SKM-1 treated with dmso at 0.1 percent for 144 hours (cell line): ENCODE data around the gene TATDN2.

ENCODE experiments used
- DNase-seq: peaks from one replicate; lab custom pipeline; 2025; ENCODE audit not compliant: unreplicated experiment; lab: John Stamatoyannopoulos, UW

TATDN2 gene

GRCh38 chr3:10248184-10248983, at the start of gene TATDN2:
Gene TATDN2, plus strand, starts transcription at chr3:10248459. Its CDS starts 742 bp downstream, at chr3:10249201.
- DNase-seq, result peak; percentile 93

- peak; percentile 14 for DNase-seq
Measured at GRCh38 chr3:10198761-10199649, 49.3 kb upstream of the TATDN2 start.

GRCh38 chr3:10204921-10205320, 43.3 kb upstream of the TATDN2 start:
- no peak for DNase-seq

- no peak for DNase-seq
Measured at GRCh38 chr3:10205451-10206165, 42.7 kb upstream of the TATDN2 start.

- no peak for DNase-seq
Measured at GRCh38 chr3:10206166-10206511, 42.1 kb upstream of the TATDN2 start.

- DNase-seq, result no peak
Measured at GRCh38 chr3:10213156-10213792, 35.0 kb upstream of the TATDN2 start.

- no peak for DNase-seq
Measured at GRCh38 chr3:10215578-10216368, 32.5 kb upstream of the TATDN2 start.

- no peak for DNase-seq
Measured at GRCh38 chr3:10217359-10217758, 30.9 kb upstream of the TATDN2 start.

- DNase-seq, result no peak
Measured at GRCh38 chr3:10219737-10220136, 28.5 kb upstream of the TATDN2 start.

GRCh38 chr3:10223676-10224639, 24.3 kb upstream of the TATDN2 start:
- DNase-seq, result peak; percentile 94

- peak; percentile 82 for DNase-seq
Measured at GRCh38 chr3:10224794-10225665, 23.2 kb upstream of the TATDN2 start.

GRCh38 chr3:10226293-10226692, 22.0 kb upstream of the TATDN2 start:
- DNase-seq, result no peak

- DNase-seq, result peak; percentile 58
Measured at GRCh38 chr3:10228248-10228950, 19.9 kb upstream of the TATDN2 start.

- DNase-seq, result no peak
Measured at GRCh38 chr3:10229576-10229975, 18.7 kb upstream of the TATDN2 start.

- peak; percentile 20 for DNase-seq
Measured at GRCh38 chr3:10232137-10232536, 16.1 kb upstream of the TATDN2 start.

- DNase-seq, result no peak
Measured at GRCh38 chr3:10233988-10234387, 14.3 kb upstream of the TATDN2 start.

- DNase-seq, result no peak
Measured at GRCh38 chr3:10234526-10235230, 13.6 kb upstream of the TATDN2 start.
